Endothelial cell of umbilical vein (primary cell): Measurements from ENCODE around the gene CEP89.

Experiments
- MYC ChIP-seq: IDR thresholded peaks from one replicate; pipeline ENCODE4 v1.6.1; 2011; ENCODE audit warnings: mild to moderate bottlenecking, low read depth, low read length
- POLR2AphosphoS5 ChIP-seq: IDR thresholded peaks from 2 replicates; pipeline ENCODE4 v1.6.1; 2012; ENCODE audit warnings: low read depth, mild to moderate bottlenecking, control low read depth, low read length, moderate library complexity; ENCODE audit not compliant: insufficient read depth
- TF ChIP-seq, protein P1 (sequence below), 2 donors: IDR thresholded peaks; 1 replicate in 1 of 2; 2 replicates in 1 of 2; pipeline ENCODE4 v1.5.1; 2011; ENCODE audit warnings: low read length in 2 of 2, mild to moderate bottlenecking in 2 of 2, moderate library complexity in 2 of 2, control low read depth in 1 of 2, inconsistent platforms in 1 of 2, low read depth in 1 of 2; ENCODE audit not compliant: insufficient read depth in 1 of 2; ENCODE audit errors: extremely low read depth in 1 of 2
- TF ChIP-seq, protein P2 (sequence below): IDR thresholded peaks from 2 replicates; pipeline ENCODE4 v1.6.1; 2011; ENCODE audit not compliant: insufficient read depth, insufficient read length

DNA sequence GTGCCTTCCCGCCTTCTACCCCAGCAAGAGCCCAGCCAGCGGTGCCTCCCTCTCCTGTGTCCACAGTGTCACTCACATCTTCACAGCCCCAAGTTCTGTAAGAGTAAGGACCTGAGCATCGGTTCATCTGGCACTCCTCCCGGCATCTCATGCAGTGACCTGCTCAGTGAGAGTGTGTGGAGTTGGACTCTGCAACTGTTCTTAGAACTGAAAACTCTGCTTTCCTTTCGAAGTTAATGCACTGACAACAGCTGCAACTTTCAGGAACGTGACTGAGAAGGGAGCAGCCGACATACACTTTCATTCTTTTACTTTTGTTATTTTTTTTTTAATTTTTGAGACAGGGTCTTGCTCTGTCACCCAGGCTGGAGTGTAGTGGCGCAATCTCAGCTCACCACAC is 41.2 kb downstream of the CEP89 start:
- TF ChIP-seq MYC = no peak
- TF ChIP-seq, protein P1, sequence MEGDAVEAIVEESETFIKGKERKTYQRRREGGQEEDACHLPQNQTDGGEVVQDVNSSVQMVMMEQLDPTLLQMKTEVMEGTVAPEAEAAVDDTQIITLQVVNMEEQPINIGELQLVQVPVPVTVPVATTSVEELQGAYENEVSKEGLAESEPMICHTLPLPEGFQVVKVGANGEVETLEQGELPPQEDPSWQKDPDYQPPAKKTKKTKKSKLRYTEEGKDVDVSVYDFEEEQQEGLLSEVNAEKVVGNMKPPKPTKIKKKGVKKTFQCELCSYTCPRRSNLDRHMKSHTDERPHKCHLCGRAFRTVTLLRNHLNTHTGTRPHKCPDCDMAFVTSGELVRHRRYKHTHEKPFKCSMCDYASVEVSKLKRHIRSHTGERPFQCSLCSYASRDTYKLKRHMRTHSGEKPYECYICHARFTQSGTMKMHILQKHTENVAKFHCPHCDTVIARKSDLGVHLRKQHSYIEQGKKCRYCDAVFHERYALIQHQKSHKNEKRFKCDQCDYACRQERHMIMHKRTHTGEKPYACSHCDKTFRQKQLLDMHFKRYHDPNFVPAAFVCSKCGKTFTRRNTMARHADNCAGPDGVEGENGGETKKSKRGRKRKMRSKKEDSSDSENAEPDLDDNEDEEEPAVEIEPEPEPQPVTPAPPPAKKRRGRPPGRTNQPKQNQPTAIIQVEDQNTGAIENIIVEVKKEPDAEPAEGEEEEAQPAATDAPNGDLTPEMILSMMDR (IDR thresholded peaks at IDR 0.05; ENCODE audit: extremely low read depth in 1 of 2, insufficient read depth in 1 of 2, low read depth in 1 of 2, low read length in 2 of 2) = no peak
- no peak for TF ChIP-seq POLR2AphosphoS5
- TF ChIP-seq, protein P2, sequence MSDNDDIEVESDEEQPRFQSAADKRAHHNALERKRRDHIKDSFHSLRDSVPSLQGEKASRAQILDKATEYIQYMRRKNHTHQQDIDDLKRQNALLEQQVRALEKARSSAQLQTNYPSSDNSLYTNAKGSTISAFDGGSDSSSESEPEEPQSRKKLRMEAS = no peak
